ENCODE results near the gene CTBP2. TPM values are rescaled to one million over a fixed set of nuclear protein-coding genes. Genes with fewer than 3 reads are reported as not detected.

Gene CTBP2
- total RNA-seq, 1 donor from 2014 or later, result 57.3 TPM

DNA sequence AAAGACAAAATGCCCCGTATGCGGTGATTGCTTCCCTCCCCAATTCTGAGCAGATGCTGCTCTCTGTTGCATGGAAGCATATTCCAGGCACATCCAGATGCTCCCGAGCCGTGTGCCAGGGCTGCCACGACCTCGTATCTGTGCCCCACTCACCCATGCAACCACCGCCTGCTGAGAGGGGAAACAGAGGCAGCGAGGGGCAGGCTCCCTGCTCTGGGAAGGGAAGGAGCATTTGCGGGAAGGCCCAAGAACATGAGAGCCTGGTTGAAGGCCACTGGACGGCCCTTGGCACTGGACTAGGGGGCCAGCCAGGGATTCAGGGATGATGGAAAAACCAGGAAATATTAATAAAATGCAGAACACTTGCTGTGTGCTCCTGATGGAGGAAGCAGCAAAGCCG lies 89.4 kb downstream of the CTBP2 start:
- DNase-seq (ENCODE audit: low read depth), result no peak
- H3K4me3 ChIP-seq (ENCODE audit: low read depth, low read length), result no peak overlapping the region
- TF ChIP-seq, protein P1, sequence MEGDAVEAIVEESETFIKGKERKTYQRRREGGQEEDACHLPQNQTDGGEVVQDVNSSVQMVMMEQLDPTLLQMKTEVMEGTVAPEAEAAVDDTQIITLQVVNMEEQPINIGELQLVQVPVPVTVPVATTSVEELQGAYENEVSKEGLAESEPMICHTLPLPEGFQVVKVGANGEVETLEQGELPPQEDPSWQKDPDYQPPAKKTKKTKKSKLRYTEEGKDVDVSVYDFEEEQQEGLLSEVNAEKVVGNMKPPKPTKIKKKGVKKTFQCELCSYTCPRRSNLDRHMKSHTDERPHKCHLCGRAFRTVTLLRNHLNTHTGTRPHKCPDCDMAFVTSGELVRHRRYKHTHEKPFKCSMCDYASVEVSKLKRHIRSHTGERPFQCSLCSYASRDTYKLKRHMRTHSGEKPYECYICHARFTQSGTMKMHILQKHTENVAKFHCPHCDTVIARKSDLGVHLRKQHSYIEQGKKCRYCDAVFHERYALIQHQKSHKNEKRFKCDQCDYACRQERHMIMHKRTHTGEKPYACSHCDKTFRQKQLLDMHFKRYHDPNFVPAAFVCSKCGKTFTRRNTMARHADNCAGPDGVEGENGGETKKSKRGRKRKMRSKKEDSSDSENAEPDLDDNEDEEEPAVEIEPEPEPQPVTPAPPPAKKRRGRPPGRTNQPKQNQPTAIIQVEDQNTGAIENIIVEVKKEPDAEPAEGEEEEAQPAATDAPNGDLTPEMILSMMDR (conservative IDR thresholded peaks at IDR 0.05; ENCODE audit: low read depth, low read length), result no peak

DNA sequence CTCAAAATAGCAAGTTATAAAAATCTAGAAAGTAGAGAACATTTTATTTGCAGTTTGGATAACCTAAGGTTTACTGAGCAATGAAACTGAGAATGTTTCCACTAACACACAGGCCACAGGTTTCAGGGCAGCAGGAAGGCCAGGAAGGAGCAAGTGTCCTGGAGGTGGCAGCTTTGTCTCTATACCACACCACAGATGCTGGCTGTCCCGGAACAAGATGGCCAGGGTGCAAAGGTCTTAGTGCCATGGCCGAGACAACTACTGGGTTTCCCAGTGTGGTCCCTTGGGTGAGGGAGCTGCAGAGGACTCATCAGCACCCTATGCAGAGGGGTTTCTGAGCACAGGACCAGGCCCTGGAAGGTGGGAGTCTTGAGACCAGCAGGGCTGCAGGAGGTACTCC lies 92.0 kb downstream of the CTBP2 start:
- H3K4me3 ChIP-seq (ENCODE audit: low read depth, low read length), result no peak overlapping the region
- TF ChIP-seq, protein P1 (conservative IDR thresholded peaks at IDR 0.05; ENCODE audit: low read depth, low read length), result no peak
- DNase-seq (ENCODE audit: low read depth), result no peak

DNA sequence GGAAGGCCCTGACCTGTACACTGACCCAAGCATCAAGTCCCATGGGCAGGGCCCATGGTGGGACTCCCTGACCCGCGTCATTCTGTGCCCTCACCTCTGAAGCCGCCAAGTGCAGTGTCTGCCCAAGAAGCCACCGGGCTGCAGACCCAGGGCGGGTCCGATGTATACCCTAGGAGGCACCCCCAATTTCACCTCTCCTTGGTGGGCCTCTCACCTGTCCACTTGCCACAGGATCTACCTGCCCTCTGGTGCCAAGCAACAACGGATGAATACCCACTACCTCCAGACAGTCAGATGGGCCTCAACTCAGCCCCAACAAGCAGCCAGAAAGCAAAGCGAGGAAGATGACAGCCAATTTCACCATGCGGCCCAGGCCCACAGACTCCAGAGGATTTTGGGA lies 92.6 kb downstream of the CTBP2 start:
- TF ChIP-seq, protein P1 (conservative IDR thresholded peaks at IDR 0.05; ENCODE audit: low read depth, low read length), result no peak
- DNase-seq (ENCODE audit: low read depth), result no peak
- H3K4me3 ChIP-seq (ENCODE audit: low read depth, low read length), result no peak overlapping the region

DNA sequence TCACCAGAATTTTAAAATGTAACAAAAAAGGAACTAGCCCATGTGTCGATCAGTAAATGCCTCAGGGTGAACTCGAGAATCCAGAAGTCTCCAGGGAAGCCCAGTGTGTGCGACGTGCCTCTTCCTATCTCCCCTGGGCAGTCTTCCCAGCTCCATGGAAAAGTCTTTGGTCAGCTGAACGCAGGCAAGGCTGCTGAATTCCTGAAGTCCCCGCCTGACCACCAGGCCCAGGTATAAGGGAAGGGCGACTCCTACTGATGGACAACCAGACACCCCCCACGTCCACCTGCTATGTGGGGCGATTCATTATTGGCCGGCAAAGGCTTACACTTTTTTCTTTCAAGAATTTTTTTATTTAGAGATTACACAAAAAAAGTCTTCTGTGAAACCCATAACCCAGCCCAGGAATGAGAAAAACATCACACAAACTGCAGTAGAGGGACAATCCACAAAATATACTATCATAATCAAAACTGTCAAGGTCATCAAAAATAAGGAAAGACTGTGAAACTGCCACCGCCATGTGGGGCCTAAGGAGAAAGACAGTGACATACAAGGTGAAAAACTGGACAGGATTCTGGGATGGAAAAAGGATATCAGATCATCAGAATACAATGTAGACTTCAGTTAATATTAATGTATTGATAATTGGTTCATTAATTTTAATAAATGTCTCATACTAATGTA lies 93.5 kb downstream of the CTBP2 start:
- TF ChIP-seq, protein P1 (conservative IDR thresholded peaks at IDR 0.05; ENCODE audit: low read depth, low read length), result no peak
- no peak overlapping the region for H3K4me3 ChIP-seq (ENCODE audit: low read depth, low read length)
- DNase-seq (ENCODE audit: low read depth), result no peak

DNA sequence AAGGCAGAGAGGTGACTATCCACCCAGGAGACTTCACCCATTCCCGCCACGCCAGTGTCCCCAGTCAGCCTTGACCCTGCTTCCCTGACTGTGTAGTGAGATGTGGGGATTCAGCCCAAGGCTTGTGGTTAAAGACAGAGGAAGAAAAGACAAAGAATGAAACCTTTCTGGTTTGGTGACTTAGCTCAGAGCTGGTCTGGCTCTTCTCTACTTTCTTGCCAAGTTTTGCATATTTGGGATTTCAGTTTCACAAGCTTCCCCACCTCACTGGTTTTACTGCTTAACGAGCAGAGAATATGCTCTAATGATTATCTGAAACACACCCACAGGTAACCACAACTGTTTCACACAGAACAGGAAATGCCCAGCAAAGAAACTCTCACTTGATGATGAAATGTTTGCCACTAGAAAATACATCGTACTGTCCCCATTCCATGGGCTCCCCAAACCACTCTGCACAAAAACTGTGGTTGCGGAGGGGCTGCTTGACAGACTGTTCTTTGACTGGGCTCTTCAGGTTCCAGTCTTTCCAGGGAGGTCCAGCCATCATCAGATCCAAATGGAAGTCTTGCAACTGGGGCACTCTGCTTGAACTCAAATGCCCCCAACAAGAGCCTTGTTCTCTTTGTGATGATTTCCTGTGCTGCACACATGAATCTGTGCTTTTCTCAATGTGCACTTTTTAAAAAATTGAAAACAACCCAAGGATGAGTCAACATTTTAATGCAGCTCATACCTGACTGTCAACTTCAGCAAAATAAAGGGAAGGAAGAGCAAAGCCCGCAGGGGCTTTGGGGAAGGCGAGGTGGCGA lies 95.5 kb downstream of the CTBP2 start:
- no peak overlapping the region for H3K4me3 ChIP-seq (ENCODE audit: low read depth, low read length)
- peak; percentile 98 for DNase-seq (ENCODE audit: low read depth)

DNA sequence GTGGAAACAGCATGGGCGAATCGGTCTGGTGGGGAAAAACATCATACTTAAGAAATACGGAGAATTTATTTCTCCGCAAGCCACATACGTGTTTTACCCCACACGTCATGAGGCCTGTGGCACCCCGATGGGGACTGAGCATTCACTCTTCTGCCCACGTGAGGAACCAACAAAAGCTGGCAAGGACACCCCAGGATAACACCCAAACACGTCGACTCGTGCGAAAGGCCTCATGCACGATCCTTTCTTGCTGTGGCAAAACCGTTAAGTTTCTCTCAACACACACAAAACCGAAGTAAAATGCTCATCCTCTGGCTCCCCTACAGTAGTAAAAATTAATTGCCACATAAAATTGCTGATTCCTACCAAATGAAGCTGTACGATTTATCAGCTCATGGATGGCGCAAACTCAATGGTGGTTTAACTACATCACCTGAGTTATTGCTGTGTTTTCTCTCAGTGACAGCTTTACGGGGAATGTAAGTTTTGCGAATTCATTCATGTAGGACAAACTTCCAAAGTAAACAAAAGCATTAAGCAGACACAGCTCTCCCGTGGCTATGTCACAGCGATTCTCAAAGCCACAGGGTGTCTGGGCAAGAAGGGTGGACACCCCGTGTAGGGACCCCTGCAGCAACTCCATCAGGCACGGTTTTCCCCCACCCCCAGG lies 97.0 kb downstream of the CTBP2 start:
- no peak overlapping the region for H3K4me3 ChIP-seq (ENCODE audit: low read depth, low read length)
- no peak for DNase-seq (ENCODE audit: low read depth)
- TF ChIP-seq, protein P1 (conservative IDR thresholded peaks at IDR 0.05; ENCODE audit: low read depth, low read length), result no peak

More for the DNA sequence above, 95.5 kb downstream of the CTBP2 start:
- TF ChIP-seq, protein P1 (conservative IDR thresholded peaks at IDR 0.05; ENCODE audit: low read depth, low read length), result no peak
